Thoracic aorta (tissue), 2 donors: ENCODE results near the gene ACTL8. TPM values are rescaled to one million over a fixed set of nuclear protein-coding genes. Genes with fewer than 3 reads are reported as not detected.

Experiments
- ATAC-seq: fragments of 150-250 bp; one replicate; pipeline ENCODE4 v1.8.0; 2017; ENCODE audit warnings: low read depth; ENCODE audit not compliant: insufficient number of reproducible peaks, low FRiP score
- DNase-seq: peaks from one replicate; pipeline ENCODE4 v3.0.0-alpha.2; 2020; ENCODE audit warnings: low spot score
- H3K27ac ChIP-seq, 2 donors: fragments of 200-600 bp; sonication (generic); 1 replicate in 1 of 2; 2 replicates in 1 of 2; pipeline ENCODE4 v1.5.1; 2016; ENCODE audit warnings: mild to moderate bottlenecking in 2 of 2, moderate library complexity in 2 of 2
- H3K27me3 ChIP-seq: fragments of 200-600 bp; sonication (generic); replicated peaks from 2 replicates; pipeline ENCODE4 v1.6.0; 2016; ENCODE audit warnings: mild to moderate bottlenecking; ENCODE audit not compliant: insufficient read depth
- H3K36me3 ChIP-seq: fragments of 200-600 bp; sonication (generic); one replicate; pipeline ENCODE4 v1.5.1; 2016
- H3K4me1 ChIP-seq, 2 donors: fragments of 200-600 bp; sonication (generic); 1 replicate in 1 of 2; 2 replicates in 1 of 2; pipeline versions ENCODE4 v1.5.1 to v1.6.0; 2016; ENCODE audit warnings: low read depth in 2 of 2, mild to moderate bottlenecking in 1 of 2; ENCODE audit not compliant: control insufficient read depth in 1 of 2
- H3K4me3 ChIP-seq: fragments of 200-600 bp; sonication (generic); 2 replicates; pipeline ENCODE4 v1.5.1; 2016; ENCODE audit warnings: mild to moderate bottlenecking
- H3K9me3 ChIP-seq: fragments of 200-600 bp; sonication (generic); 2 replicates; pipeline ENCODE4 v1.5.1; 2016
- CTCF ChIP-seq: fragments of 200-600 bp; sonication (generic); IDR thresholded peaks from one replicate; pipeline ENCODE4 v1.5.1; 2019; ENCODE audit warnings: antibody characterized with exemption
- total RNA-seq, 2 donors: library from RNA; depleted of rRNA; stranded (reverse); fragments of >200 nt; gene quantifications; one replicate each; pipeline versions ENCODE4 v1.1.0 to v1.2.3, GENCODE V29; 2016

Gene ACTL8
- total RNA-seq, 2 donors from 2014 or later: not detected

- H3K4me3 ChIP-seq: no peak overlapping the region
- no peak for TF ChIP-seq CTCF
- no peaks in the 10 kb centered on the region for H3K27me3 ChIP-seq
- no peak for DNase-seq
- H3K27ac ChIP-seq: no peak overlapping the region
- no peaks in the 10 kb centered on the region for H3K4me1 ChIP-seq
- H3K9me3 ChIP-seq: no peaks in the 10 kb centered on the region
- H3K36me3 ChIP-seq: no peaks in the 10 kb centered on the region
- ATAC-seq: no peak
Measured at GRCh38 chr1:17845583-17845982, 90.5 kb downstream of the ACTL8 start.

- no peak overlapping the region for H3K27ac ChIP-seq
- H3K4me3 ChIP-seq: no peak overlapping the region
Measured at GRCh38 chr1:17846341-17846740, 91.2 kb downstream of the ACTL8 start.

GRCh38 chr1:17847111-17847510 lies 92.0 kb downstream of the ACTL8 start:
- no peak for TF ChIP-seq CTCF
- Histone ChIP-seq H3K27ac (no peak overlapping the region), H3K27me3 (no peaks in the 10 kb centered on the region), H3K4me3 (no peak overlapping the region), H3K36me3 (no peaks in the 10 kb centered on the region), H3K9me3 (no peaks in the 10 kb centered on the region), H3K4me1 (no peaks in the 10 kb centered on the region)
- no peak for ATAC-seq
- no peak for DNase-seq

More at GRCh38 chr1:17846341-17846740, 91.2 kb downstream of the ACTL8 start:
- H3K9me3 ChIP-seq: no peaks in the 10 kb centered on the region
- no peaks in the 10 kb centered on the region for H3K4me1 ChIP-seq
- TF ChIP-seq CTCF: no peak
- no peak for ATAC-seq
- no peaks in the 10 kb centered on the region for H3K36me3 ChIP-seq
- DNase-seq: no peak
- H3K27me3 ChIP-seq: no peaks in the 10 kb centered on the region

GRCh38 chr1:17849216-17849615 lies 94.1 kb downstream of the ACTL8 start:
- ATAC-seq: no peak
- Histone ChIP-seq H3K4me1 (no peaks in the 10 kb centered on the region), H3K36me3 (no peaks in the 10 kb centered on the region), H3K4me3 (no peak overlapping the region), H3K27ac (no peak overlapping the region), H3K9me3 (no peaks in the 10 kb centered on the region), H3K27me3 (no peaks in the 10 kb centered on the region)
- DNase-seq: no peak
- no peak for TF ChIP-seq CTCF

- no peak overlapping the region for H3K4me3 ChIP-seq
- H3K9me3 ChIP-seq: no peaks in the 10 kb centered on the region
- DNase-seq (no peak), ATAC-seq (no peak)
- H3K27ac ChIP-seq: no peak overlapping the region
- TF ChIP-seq CTCF: no peak
- H3K36me3 ChIP-seq: no peaks in the 10 kb centered on the region
- H3K27me3 ChIP-seq: no peaks in the 10 kb centered on the region
- H3K4me1 ChIP-seq: no peaks in the 10 kb centered on the region
Measured at GRCh38 chr1:17851056-17851455, 95.9 kb downstream of the ACTL8 start.
